ENCODE data around the gene C1QTNF6.
A peak's percentile ranks its signal among the peaks of the same experiment; 100 is the strongest.

Gene C1QTNF6

GRCh38 chr22:37188901-37189466 lies 937 bp upstream of the C1QTNF6 start:
- DNase-seq = peak; percentile 3 to 7

- no peak for DNase-seq
Observed at GRCh38 chr22:37187552-37187890, 526 bp downstream of the C1QTNF6 start.

GRCh38 chr22:37186997-37187522 lies 987 bp downstream of the C1QTNF6 start:
- no peak for DNase-seq

GRCh38 chr22:37186228-37186996 lies 1.6 kb downstream of the C1QTNF6 start:
- DNase-seq = no peak

- no peak for DNase-seq
Observed at GRCh38 chr22:37185646-37186227, 2.3 kb downstream of the C1QTNF6 start.

- DNase-seq = no peak
Observed at GRCh38 chr22:37184816-37185541, 3.1 kb downstream of the C1QTNF6 start.

- DNase-seq = no peak
Observed at GRCh38 chr22:37184380-37184755, 3.7 kb downstream of the C1QTNF6 start.

GRCh38 chr22:37183432-37184379 lies 4.3 kb downstream of the C1QTNF6 start:
- DNase-seq = no peak

GRCh38 chr22:37182949-37183245 lies 5.2 kb downstream of the C1QTNF6 start:
- no peak for DNase-seq

- DNase-seq = no peak
Observed at GRCh38 chr22:37182101-37182948, 5.7 kb downstream of the C1QTNF6 start.

GRCh38 chr22:37181681-37182080 lies 6.4 kb downstream of the C1QTNF6 start:
- DNase-seq = no peak

- no peak for DNase-seq
Observed at GRCh38 chr22:37180531-37181231, 7.4 kb downstream of the C1QTNF6 start.

GRCh38 chr22:37179622-37180420 lies 8.2 kb downstream of the C1QTNF6 start:
- no peak for DNase-seq

- DNase-seq = no peak
Observed at GRCh38 chr22:37179126-37179470, 8.9 kb downstream of the C1QTNF6 start.

GRCh38 chr22:37178350-37179125 lies 9.5 kb downstream of the C1QTNF6 start:
- no peak for DNase-seq

- no peak for DNase-seq
Observed at GRCh38 chr22:37177755-37178154, 10.3 kb downstream of the C1QTNF6 start.

- DNase-seq = no peak
Observed at GRCh38 chr22:37177221-37177620, 10.8 kb downstream of the C1QTNF6 start.

GRCh38 chr22:37176464-37177061 lies 11.5 kb downstream of the C1QTNF6 start:
- DNase-seq = no peak
